ENCODE data around the gene YOD1. TPM values are rescaled to one million over a fixed set of nuclear protein-coding genes. Genes with fewer than 3 reads are reported as not detected.
A peak's percentile ranks its signal among the peaks of the same experiment; 100 is the strongest.

The YOD1 gene
- total and polyA plus RNA-seq, 2 of the 13 experiments (the other 11 are each of a cell fraction or from before 2014, with no cell fraction given): 3.4 to 9.1 TPM

GRCh38 chr1:207091200-207091908 lies 40.3 kb upstream of the YOD1 start:
- H4K20me1 ChIP-seq (ENCODE audit: insufficient read depth, low read length): no peaks in the 10 kb centered on the region
- peaks cover 45% of the 10 kb centered on the region for H3K4me1 ChIP-seq (ENCODE audit: insufficient read depth, low read length)
- WGBS (ENCODE audit: low lambda C conversion rate): 85% methylated on average over 4 of the region's 4 CpGs
- TF ChIP-seq STAG1 (CRISPR knock-in tag; IDR thresholded peaks at IDR 0.05): peak; percentile 7; the same call in 1 of the 2 replicates
- TF ChIP-seq FOXO4 (CRISPR knock-in tag; conservative IDR thresholded peaks at IDR 0.05): 0 out of 2 replicates have a peak, but pooled peaks have one; percentile 75
- no peak for TF ChIP-seq E2F2 (CRISPR knock-in tag; IDR thresholded peaks at IDR 0.05; ENCODE audit: borderline replicate concordance)
- TF ChIP-seq MXD4 (CRISPR knock-in tag; IDR thresholded peaks at IDR 0.05): 0 out of 2 replicates have a peak, but pooled peaks have one; percentile 16
- no peak for TF ChIP-seq ZNF44 (CRISPR knock-in tag; IDR thresholded peaks at IDR 0.05)
- CTCF ChIA-PET (ENCODE audit: low intra/inter-chr PET ratio, low total read pairs): no interaction called here
- H3K36me3 ChIP-seq (replicated peaks in 1 of 2; ENCODE audit: control insufficient read depth in 1 of 2, insufficient read depth in 2 of 2, low read length in 2 of 2): peaks cover 5 to 34% of the 10 kb centered on the region in 2 experiments
- H3K79me2 ChIP-seq (ENCODE audit: insufficient read depth, low read length): peaks cover 21% of the 10 kb centered on the region
- no peaks in the 10 kb centered on the region; a peak in 1 of 5 replicates for H3K27me3 ChIP-seq (ENCODE audit: control insufficient read depth in 1 of 2, insufficient read depth in 2 of 2, low read length in 2 of 2)
- no peaks in the 10 kb centered on the region for H3K9me3 ChIP-seq (ENCODE audit: low read length)
- H3K9ac ChIP-seq (ENCODE audit: insufficient read depth, low read depth, low read length): peak overlapping the region; percentile 17; the same call in 1 of the 2 replicates
- peak overlapping the region; percentile 86 for H3K4me2 ChIP-seq (ENCODE audit: low read depth, low read length)
- H3K27ac ChIP-seq (ENCODE audit: extremely low read length, insufficient read depth, low read length): peak overlapping the region; percentile 3
- no TSS peak for BruUV-seq (replicated peaks)
- DNase-seq (ENCODE audit: low spot score): peak; percentile 7
- ATAC-seq: no peak
- intact Hi-C loops (cut with micrococcal nuclease; ENCODE audit: unreplicated experiment) (no loop called here), in situ Hi-C loops (cut with HindIII; ENCODE audit: extremely low pct_ligation_motif_present, low pct_unique_long_range_greater_than_20kb) (no loop called here)
- POLR2A ChIA-PET: interaction anchor here (2.3 to 3.3 kb wide), 2 partner anchors 9 to 13 kb away, joined by 12 to 18 read pairs; partner anchors contain the start of gene C4BPA
- H2AFZ ChIP-seq (ENCODE audit: low read length): no peak overlapping the region
- peak; percentile 56 for FAIRE-seq
- peak overlapping the region; percentile 70 to 94 (median 75); a peak in 4 of 6 replicates for H3K4me3 ChIP-seq (replicated peaks in 1 of 3; ENCODE audit: insufficient read depth in 1 of 3, low read depth in 2 of 3, low read length in 3 of 3)
